WTC11 (cell line): ENCODE data around the gene HOXA7. TPM values are rescaled to one million over a fixed set of nuclear protein-coding genes. Genes with fewer than 3 reads are reported as not detected.

Source experiments
- ATAC-seq: fragments of 200-7000 bp; cut with Tn5 transposase; 2 replicates; pipeline ENCODE4 v1.10.0; 2021; ENCODE audit warnings: mild to moderate bottlenecking, moderate library complexity
- CTCF ChIA-PET: fragments of 300-600 bp; sonication (Branson Sonifier 250); formaldehyde crosslinking; loops from one replicate; lab custom pipeline; 2021; ENCODE audit warnings: antibody characterized with exemption; lab: Charles Lee
- POLR2A ChIA-PET: fragments of 350-600 bp; sonication (Branson Sonifier 250); formaldehyde crosslinking; loops from one replicate; lab custom pipeline; 2021; ENCODE audit warnings: antibody characterized with exemption; lab: Charles Lee
- DNase-seq: peaks from one replicate; pipeline ENCODE4 v3.0.0; 2021; ENCODE audit warnings: low spot score
- H3K27ac Mint-ChIP-seq: 2 replicates; pipeline ENCODE4 v1.8.0; 2021; ENCODE audit warnings: mixed read lengths
- H3K27me3 Mint-ChIP-seq: 2 replicates; pipeline ENCODE4 v1.8.0; 2021; ENCODE audit warnings: low read depth, mild to moderate bottlenecking, moderate library complexity, mixed read lengths
- H3K36me3 Mint-ChIP-seq: 2 replicates; pipeline ENCODE4 v1.8.0; 2021; ENCODE audit warnings: mixed read lengths
- H3K4me1 Mint-ChIP-seq: 2 replicates; pipeline ENCODE4 v1.8.0; 2022; ENCODE audit warnings: mixed read lengths
- H3K4me3 Mint-ChIP-seq: 2 replicates; pipeline ENCODE4 v1.8.0; 2021; ENCODE audit warnings: mild to moderate bottlenecking, moderate library complexity, mixed read lengths
- H3K9me3 Mint-ChIP-seq: 2 replicates; pipeline ENCODE4 v1.8.0; 2021; ENCODE audit warnings: mixed read lengths
- CREM ChIP-seq: sonication (generic); formaldehyde crosslinking; IDR thresholded peaks from 2 replicates; pipeline ENCODE4 v1.8.1; 2022; ENCODE audit warnings: mild to moderate bottlenecking, missing genetic modification reagents, moderate library complexity
- ELF4 ChIP-seq: sonication (generic); formaldehyde crosslinking; IDR thresholded peaks from 2 replicates; pipeline ENCODE4 v1.8.1; 2022; ENCODE audit warnings: low read depth, mild to moderate bottlenecking, moderate library complexity, missing genetic modification reagents
- EMX1 ChIP-seq: fragments of 250-450 bp; sonication (Bioruptor Pico); IDR thresholded peaks from 2 replicates; pipeline ENCODE4 v1.8.0; 2021; ENCODE audit warnings: mild to moderate bottlenecking
- FOXJ3 ChIP-seq: sonication (generic); formaldehyde crosslinking; IDR thresholded peaks from 2 replicates; pipeline ENCODE4 v1.9.0; 2021; ENCODE audit warnings: missing genetic modification reagents, mild to moderate bottlenecking, borderline replicate concordance
- FOXK1 ChIP-seq: sonication (generic); formaldehyde crosslinking; IDR thresholded peaks from 2 replicates; pipeline ENCODE4 v1.8.0; 2022; ENCODE audit warnings: mild to moderate bottlenecking, moderate library complexity, missing genetic modification reagents
- FOXP1 ChIP-seq: sonication (generic); formaldehyde crosslinking; IDR thresholded peaks from 2 replicates; pipeline ENCODE4 v1.8.0; 2022; ENCODE audit warnings: missing genetic modification reagents, mild to moderate bottlenecking, moderate library complexity, borderline replicate concordance
- GABPB1 ChIP-seq: sonication (generic); formaldehyde crosslinking; IDR thresholded peaks from 2 replicates; pipeline ENCODE4 v1.8.1; 2023; ENCODE audit warnings: mild to moderate bottlenecking, missing genetic modification reagents
- IRF2 ChIP-seq: sonication (generic); formaldehyde crosslinking; IDR thresholded peaks from 2 replicates; pipeline ENCODE4 v1.8.0; 2022; ENCODE audit warnings: low read depth, missing genetic modification reagents, borderline replicate concordance
- MYBL2 ChIP-seq: sonication (generic); formaldehyde crosslinking; IDR thresholded peaks from 2 replicates; pipeline ENCODE4 v1.8.1; 2023; ENCODE audit warnings: mild to moderate bottlenecking, moderate library complexity, missing genetic modification reagents
- ZNF396 ChIP-seq: fragments of 250-450 bp; sonication (Bioruptor Pico); IDR thresholded peaks from 2 replicates; pipeline ENCODE4 v1.8.0; 2021; ENCODE audit warnings: mild to moderate bottlenecking, moderate library complexity, borderline replicate concordance
- total RNA-seq: library from RNA; stranded (reverse); gene quantifications from 3 replicates; pipeline ENCODE4 v1.2.3, GENCODE V29; 2021
- TF ChIP-seq, protein P1 (sequence below): sonication (generic); formaldehyde crosslinking; IDR thresholded peaks from 2 replicates; pipeline ENCODE4 v1.8.0; 2023; ENCODE audit warnings: missing genetic modification reagents, mild to moderate bottlenecking, borderline replicate concordance
- TF ChIP-seq, protein P2 (sequence below): fragments of 250-450 bp; sonication (Bioruptor Pico); IDR thresholded peaks from 2 replicates; pipeline ENCODE4 v1.9.0; 2021; ENCODE audit warnings: moderate library complexity, mild to moderate bottlenecking, inconsistent platforms, borderline replicate concordance
- TF ChIP-seq, protein P3 (sequence below): sonication (generic); formaldehyde crosslinking; IDR thresholded peaks from 2 replicates; pipeline ENCODE4 v1.8.1; 2023; ENCODE audit warnings: mild to moderate bottlenecking, missing genetic modification reagents
- TF ChIP-seq, protein P4 (sequence below): sonication (generic); formaldehyde crosslinking; IDR thresholded peaks from 2 replicates; pipeline ENCODE4 v1.8.0; 2022; ENCODE audit warnings: mild to moderate bottlenecking, missing genetic modification reagents
- TF ChIP-seq, protein P5 (sequence below): sonication (generic); formaldehyde crosslinking; IDR thresholded peaks from 2 replicates; pipeline ENCODE4 v1.8.1; 2023; ENCODE audit warnings: mild to moderate bottlenecking, missing genetic modification reagents, moderate library complexity
- TF ChIP-seq, protein P6 (sequence below): sonication (generic); formaldehyde crosslinking; IDR thresholded peaks from 2 replicates; pipeline ENCODE4 v1.8.1; 2022; ENCODE audit warnings: low read depth, mild to moderate bottlenecking, moderate library complexity, missing genetic modification reagents, borderline replicate concordance

The HOXA7 gene
- total RNA-seq, 1 experiment from 2014 or later, result not detected

DNA sequence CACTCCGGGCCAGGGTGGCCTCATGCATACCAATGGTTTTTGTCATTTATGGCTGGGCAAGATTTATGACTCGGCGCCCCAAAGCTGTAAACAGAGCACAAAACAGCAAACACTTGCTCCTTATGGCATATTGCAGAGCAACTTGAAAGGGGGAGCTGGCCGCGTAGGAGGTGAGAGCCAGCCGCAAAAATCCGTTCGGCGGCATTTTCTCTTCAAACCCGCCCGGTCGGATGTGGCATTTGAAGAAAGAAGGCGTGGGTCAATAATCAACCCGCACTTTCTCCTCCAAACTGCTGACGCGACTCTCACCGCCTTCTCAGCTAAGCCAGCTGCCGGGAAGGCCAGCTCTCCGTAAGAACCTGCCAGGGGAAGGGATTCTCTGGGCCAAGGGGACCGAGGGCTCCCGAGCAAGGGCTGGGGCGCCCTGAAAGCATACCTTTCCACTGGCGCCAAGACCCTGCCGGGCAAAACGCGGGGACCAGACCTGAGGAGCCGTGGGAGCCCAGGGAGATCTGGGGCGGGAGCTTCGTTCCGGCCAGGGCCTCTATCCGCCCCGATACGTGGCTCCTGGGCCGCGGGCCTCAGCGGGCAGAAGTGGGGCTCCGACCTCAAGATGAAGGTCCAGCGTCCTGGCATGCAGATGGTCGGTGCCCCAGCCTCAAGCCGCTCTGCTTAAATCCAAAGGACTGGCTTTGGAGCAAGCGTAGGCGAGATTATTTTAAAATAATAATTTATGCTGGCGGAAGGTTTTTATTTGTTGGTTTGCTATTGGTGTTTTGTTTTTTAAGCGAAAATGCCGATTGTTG is 41.1 kb downstream of the HOXA7 start:
- no peak overlapping the region for H3K27ac Mint-ChIP-seq
- no peaks in the 10 kb centered on the region for H3K36me3 Mint-ChIP-seq
- ChIA-PET CTCF (interaction anchor here (0.7 to 1.5 kb wide), 4 partner anchors 21 to 64 kb away, joined by 3 to 4 read pairs (median 4); partner anchors contain the start of gene HOXA5), POLR2A (interaction anchor here (1.1 kb wide), 1 partner anchor 15 kb away, joined by 4 read pairs; no protein-coding TSS in a partner anchor)
- no peaks in the 10 kb centered on the region for H3K9me3 Mint-ChIP-seq
- peak; percentile 46 for DNase-seq
- peaks cover 18% of the 10 kb centered on the region for H3K4me1 Mint-ChIP-seq
- no peak for TF ChIP-seq ELF4 (CRISPR knock-in tag)
- peak overlapping the region; percentile 12; the same call in 1 of the 2 replicates for H3K4me3 Mint-ChIP-seq
- ATAC-seq, result peak; percentile 6
- H3K27me3 Mint-ChIP-seq, result peaks cover 95% of the 10 kb centered on the region

DNA sequence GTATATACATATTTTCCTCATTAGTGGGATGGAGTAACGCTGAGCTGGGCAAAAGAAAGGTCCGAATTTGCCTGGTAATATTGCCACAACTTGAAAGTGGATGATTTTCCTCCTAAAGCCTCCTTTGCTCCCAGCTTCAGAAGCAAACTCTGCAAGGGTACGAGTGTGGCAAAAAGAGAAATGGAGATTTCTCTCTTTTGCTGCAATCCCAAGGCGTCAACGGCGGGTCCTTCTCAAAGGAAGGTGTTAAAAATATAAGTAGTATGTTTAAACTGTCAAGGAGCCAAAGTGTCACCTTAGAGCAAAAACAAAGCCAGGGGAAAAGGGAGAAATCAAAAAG is 41.6 kb downstream of the HOXA7 start:
- Mint-ChIP-seq H3K36me3 (no peaks in the 10 kb centered on the region), H3K27me3 (peaks cover 95% of the 10 kb centered on the region), H3K4me1 (peaks cover 18% of the 10 kb centered on the region), H3K4me3 (no peak overlapping the region), H3K9me3 (no peaks in the 10 kb centered on the region), H3K27ac (no peak overlapping the region)
- TF ChIP-seq CREM (CRISPR knock-in tag), result no peak
- TF ChIP-seq, protein P1, sequence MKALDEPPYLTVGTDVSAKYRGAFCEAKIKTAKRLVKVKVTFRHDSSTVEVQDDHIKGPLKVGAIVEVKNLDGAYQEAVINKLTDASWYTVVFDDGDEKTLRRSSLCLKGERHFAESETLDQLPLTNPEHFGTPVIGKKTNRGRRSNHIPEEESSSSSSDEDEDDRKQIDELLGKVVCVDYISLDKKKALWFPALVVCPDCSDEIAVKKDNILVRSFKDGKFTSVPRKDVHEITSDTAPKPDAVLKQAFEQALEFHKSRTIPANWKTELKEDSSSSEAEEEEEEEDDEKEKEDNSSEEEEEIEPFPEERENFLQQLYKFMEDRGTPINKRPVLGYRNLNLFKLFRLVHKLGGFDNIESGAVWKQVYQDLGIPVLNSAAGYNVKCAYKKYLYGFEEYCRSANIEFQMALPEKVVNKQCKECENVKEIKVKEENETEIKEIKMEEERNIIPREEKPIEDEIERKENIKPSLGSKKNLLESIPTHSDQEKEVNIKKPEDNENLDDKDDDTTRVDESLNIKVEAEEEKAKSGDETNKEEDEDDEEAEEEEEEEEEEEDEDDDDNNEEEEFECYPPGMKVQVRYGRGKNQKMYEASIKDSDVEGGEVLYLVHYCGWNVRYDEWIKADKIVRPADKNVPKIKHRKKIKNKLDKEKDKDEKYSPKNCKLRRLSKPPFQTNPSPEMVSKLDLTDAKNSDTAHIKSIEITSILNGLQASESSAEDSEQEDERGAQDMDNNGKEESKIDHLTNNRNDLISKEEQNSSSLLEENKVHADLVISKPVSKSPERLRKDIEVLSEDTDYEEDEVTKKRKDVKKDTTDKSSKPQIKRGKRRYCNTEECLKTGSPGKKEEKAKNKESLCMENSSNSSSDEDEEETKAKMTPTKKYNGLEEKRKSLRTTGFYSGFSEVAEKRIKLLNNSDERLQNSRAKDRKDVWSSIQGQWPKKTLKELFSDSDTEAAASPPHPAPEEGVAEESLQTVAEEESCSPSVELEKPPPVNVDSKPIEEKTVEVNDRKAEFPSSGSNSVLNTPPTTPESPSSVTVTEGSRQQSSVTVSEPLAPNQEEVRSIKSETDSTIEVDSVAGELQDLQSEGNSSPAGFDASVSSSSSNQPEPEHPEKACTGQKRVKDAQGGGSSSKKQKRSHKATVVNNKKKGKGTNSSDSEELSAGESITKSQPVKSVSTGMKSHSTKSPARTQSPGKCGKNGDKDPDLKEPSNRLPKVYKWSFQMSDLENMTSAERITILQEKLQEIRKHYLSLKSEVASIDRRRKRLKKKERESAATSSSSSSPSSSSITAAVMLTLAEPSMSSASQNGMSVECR (CRISPR knock-in tag), result no peak
- no peak for TF ChIP-seq FOXP1 (CRISPR knock-in tag)
- TF ChIP-seq ZNF396 (CRISPR knock-in tag), result no peak
- no peak for TF ChIP-seq FOXK1 (CRISPR knock-in tag)
- TF ChIP-seq, protein P2, sequence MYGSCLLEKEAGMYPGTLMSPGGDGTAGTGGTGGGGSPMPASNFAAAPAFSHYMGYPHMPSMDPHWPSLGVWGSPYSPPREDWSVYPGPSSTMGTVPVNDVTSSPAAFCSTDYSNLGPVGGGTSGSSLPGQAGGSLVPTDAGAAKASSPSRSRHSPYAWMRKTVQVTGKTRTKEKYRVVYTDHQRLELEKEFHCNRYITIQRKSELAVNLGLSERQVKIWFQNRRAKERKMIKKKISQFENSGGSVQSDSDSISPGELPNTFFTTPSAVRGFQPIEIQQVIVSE (CRISPR knock-in tag), result no peak
- no peak for TF ChIP-seq EMX1 (CRISPR knock-in tag)
- TF ChIP-seq IRF2 (CRISPR knock-in tag), result no peak
- TF ChIP-seq, protein P3, sequence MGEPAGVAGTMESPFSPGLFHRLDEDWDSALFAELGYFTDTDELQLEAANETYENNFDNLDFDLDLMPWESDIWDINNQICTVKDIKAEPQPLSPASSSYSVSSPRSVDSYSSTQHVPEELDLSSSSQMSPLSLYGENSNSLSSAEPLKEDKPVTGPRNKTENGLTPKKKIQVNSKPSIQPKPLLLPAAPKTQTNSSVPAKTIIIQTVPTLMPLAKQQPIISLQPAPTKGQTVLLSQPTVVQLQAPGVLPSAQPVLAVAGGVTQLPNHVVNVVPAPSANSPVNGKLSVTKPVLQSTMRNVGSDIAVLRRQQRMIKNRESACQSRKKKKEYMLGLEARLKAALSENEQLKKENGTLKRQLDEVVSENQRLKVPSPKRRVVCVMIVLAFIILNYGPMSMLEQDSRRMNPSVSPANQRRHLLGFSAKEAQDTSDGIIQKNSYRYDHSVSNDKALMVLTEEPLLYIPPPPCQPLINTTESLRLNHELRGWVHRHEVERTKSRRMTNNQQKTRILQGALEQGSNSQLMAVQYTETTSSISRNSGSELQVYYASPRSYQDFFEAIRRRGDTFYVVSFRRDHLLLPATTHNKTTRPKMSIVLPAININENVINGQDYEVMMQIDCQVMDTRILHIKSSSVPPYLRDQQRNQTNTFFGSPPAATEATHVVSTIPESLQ (CRISPR knock-in tag), result no peak
- TF ChIP-seq, protein P4, sequence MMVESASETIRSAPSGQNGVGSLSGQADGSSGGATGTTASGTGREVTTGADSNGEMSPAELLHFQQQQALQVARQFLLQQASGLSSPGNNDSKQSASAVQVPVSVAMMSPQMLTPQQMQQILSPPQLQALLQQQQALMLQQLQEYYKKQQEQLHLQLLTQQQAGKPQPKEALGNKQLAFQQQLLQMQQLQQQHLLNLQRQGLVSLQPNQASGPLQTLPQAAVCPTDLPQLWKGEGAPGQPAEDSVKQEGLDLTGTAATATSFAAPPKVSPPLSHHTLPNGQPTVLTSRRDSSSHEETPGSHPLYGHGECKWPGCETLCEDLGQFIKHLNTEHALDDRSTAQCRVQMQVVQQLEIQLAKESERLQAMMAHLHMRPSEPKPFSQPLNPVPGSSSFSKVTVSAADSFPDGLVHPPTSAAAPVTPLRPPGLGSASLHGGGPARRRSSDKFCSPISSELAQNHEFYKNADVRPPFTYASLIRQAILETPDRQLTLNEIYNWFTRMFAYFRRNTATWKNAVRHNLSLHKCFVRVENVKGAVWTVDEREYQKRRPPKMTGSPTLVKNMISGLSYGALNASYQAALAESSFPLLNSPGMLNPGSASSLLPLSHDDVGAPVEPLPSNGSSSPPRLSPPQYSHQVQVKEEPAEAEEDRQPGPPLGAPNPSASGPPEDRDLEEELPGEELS (CRISPR knock-in tag), result no peak
- TF ChIP-seq MYBL2 (CRISPR knock-in tag), result no peak
- TF ChIP-seq, protein P5, sequence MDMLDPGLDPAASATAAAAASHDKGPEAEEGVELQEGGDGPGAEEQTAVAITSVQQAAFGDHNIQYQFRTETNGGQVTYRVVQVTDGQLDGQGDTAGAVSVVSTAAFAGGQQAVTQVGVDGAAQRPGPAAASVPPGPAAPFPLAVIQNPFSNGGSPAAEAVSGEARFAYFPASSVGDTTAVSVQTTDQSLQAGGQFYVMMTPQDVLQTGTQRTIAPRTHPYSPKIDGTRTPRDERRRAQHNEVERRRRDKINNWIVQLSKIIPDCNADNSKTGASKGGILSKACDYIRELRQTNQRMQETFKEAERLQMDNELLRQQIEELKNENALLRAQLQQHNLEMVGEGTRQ, result no peak
- TF ChIP-seq, protein P6, sequence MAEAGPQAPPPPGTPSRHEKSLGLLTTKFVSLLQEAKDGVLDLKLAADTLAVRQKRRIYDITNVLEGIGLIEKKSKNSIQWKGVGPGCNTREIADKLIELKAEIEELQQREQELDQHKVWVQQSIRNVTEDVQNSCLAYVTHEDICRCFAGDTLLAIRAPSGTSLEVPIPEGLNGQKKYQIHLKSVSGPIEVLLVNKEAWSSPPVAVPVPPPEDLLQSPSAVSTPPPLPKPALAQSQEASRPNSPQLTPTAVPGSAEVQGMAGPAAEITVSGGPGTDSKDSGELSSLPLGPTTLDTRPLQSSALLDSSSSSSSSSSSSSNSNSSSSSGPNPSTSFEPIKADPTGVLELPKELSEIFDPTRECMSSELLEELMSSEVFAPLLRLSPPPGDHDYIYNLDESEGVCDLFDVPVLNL, result no peak
- TF ChIP-seq GABPB1 (CRISPR knock-in tag), result no peak
- no peak for TF ChIP-seq FOXJ3 (CRISPR knock-in tag)
- POLR2A ChIA-PET, result no interaction called here
- CTCF ChIA-PET, result interaction anchor here (0.7 to 1.5 kb wide), 4 partner anchors 20 to 65 kb away, joined by 3 to 4 read pairs (median 4); partner anchors contain the start of gene HOXA5
- DNase-seq (no peak), ATAC-seq (no peak)
